ENCODE measurements around the gene SLC26A4. TPM values are rescaled to one million over a fixed set of nuclear protein-coding genes. Genes with fewer than 3 reads are reported as not detected.

Gene SLC26A4
- polyA plus RNA-seq (2013, experiment 1 of 2): 0.01 TPM
- polyA plus RNA-seq (2013, experiment 2 of 2): 0.04 TPM

- Histone ChIP-seq H3K79me2 (ENCODE audit: control insufficient read depth, insufficient read depth, low read length) (no peaks in the 10 kb centered on the region), H3K23ac (ENCODE audit: low read length) (no peak within 1 kb of the TSS), H3K18ac (ENCODE audit: low read length) (no peak within 1 kb of the TSS), H4K8ac (ENCODE audit: low read depth, low read length) (no peak within 1 kb of the TSS), H3K56ac (ENCODE audit: low read length) (no peak within 1 kb of the TSS), H3K9ac (ENCODE audit: low read length) (no peak within 1 kb of the TSS), H3K4me2 (ENCODE audit: low read length) (peak within 1 kb of the TSS; percentile 73), H3K79me1 (ENCODE audit: low read length) (no peaks in the 10 kb centered on the region), H2BK5ac (ENCODE audit: low read length) (no peak within 1 kb of the TSS), H3K27me3 (ENCODE audit: insufficient read depth, low read length, poor library complexity) (peaks cover 34% of the 10 kb centered on the region), H3K4ac (ENCODE audit: low read depth, low read length) (no peak within 1 kb of the TSS), H3K4me3 (ENCODE audit: low read length) (no peak within 1 kb of the TSS), H3K4me1 (ENCODE audit: control insufficient read depth, low read depth, low read length) (no peaks in the 10 kb centered on the region), H3K27ac (ENCODE audit: low read depth, low read length) (no peak within 1 kb of the TSS), H3K36me3 (ENCODE audit: control insufficient read depth, insufficient read depth, low read length) (no peaks in the 10 kb centered on the region), H2AK5ac (ENCODE audit: low read length) (no peak within 1 kb of the TSS), H2BK120ac (ENCODE audit: low read depth, low read length) (no peak within 1 kb of the TSS), H2BK15ac (replicated peaks; ENCODE audit: low read depth) (no peak within 1 kb of the TSS), H4K5ac (ENCODE audit: low read length) (no peak within 1 kb of the TSS)
- no CpG with 5 or more reads among the region's 37 CpGs for WGBS (ENCODE audit: extremely low coverage, insufficient coverage, low lambda C conversion rate)
- DNase-seq: peak; percentile 55
Observed at GRCh38 chr7:107660381-107661080, at the start of gene SLC26A4. Gene SLC26A4, plus strand, starts transcription at chr7:107660828. Its CDS starts 814 bp downstream, at chr7:107661642.

GRCh38 chr7:107613439-107613838 lies 47.2 kb upstream of the SLC26A4 start:
- Histone ChIP-seq H3K27ac (ENCODE audit: low read depth, low read length) (no peak overlapping the region), H3K4me1 (ENCODE audit: control insufficient read depth, low read depth, low read length) (no peaks in the 10 kb centered on the region), H3K18ac (ENCODE audit: low read length) (no peak overlapping the region), H3K4me2 (ENCODE audit: low read length) (no peak overlapping the region), H4K5ac (ENCODE audit: low read length) (no peak overlapping the region), H3K9ac (ENCODE audit: low read length) (no peak overlapping the region), H3K36me3 (ENCODE audit: control insufficient read depth, insufficient read depth, low read length) (no peaks in the 10 kb centered on the region), H4K8ac (ENCODE audit: low read depth, low read length) (no peak overlapping the region), H2BK120ac (ENCODE audit: low read depth, low read length) (no peak overlapping the region), H3K79me2 (ENCODE audit: control insufficient read depth, insufficient read depth, low read length) (no peaks in the 10 kb centered on the region), H2BK15ac (replicated peaks; ENCODE audit: low read depth) (no peak overlapping the region), H3K79me1 (ENCODE audit: low read length) (no peaks in the 10 kb centered on the region), H3K27me3 (ENCODE audit: insufficient read depth, low read length, poor library complexity) (no peaks in the 10 kb centered on the region), H3K4me3 (ENCODE audit: low read length) (no peak overlapping the region), H3K56ac (ENCODE audit: low read length) (no peak overlapping the region), H2AK5ac (ENCODE audit: low read length) (no peak overlapping the region), H3K23ac (ENCODE audit: low read length) (no peak overlapping the region), H2BK5ac (ENCODE audit: low read length) (no peak overlapping the region), H3K4ac (ENCODE audit: low read depth, low read length) (no peak overlapping the region)
- WGBS (ENCODE audit: extremely low coverage, insufficient coverage, low lambda C conversion rate): no CpG with 5 or more reads among the region's 1 CpG
- DNase-seq: no peak

- no peak overlapping the region for H3K56ac ChIP-seq (ENCODE audit: low read length)
- no peak overlapping the region for H2AK5ac ChIP-seq (ENCODE audit: low read length)
- no peaks in the 10 kb centered on the region for H3K27me3 ChIP-seq (ENCODE audit: insufficient read depth, low read length, poor library complexity)
- H3K23ac ChIP-seq (ENCODE audit: low read length): no peak overlapping the region
- DNase-seq: no peak
- no peak overlapping the region for H3K27ac ChIP-seq (ENCODE audit: low read depth, low read length)
- H3K79me1 ChIP-seq (ENCODE audit: low read length): no peaks in the 10 kb centered on the region
- no peak overlapping the region for H2BK120ac ChIP-seq (ENCODE audit: low read depth, low read length)
- no peaks in the 10 kb centered on the region for H3K4me1 ChIP-seq (ENCODE audit: control insufficient read depth, low read depth, low read length)
- no peak overlapping the region for H2BK5ac ChIP-seq (ENCODE audit: low read length)
- H4K5ac ChIP-seq (ENCODE audit: low read length): no peak overlapping the region
- no peak overlapping the region for H2BK15ac ChIP-seq (replicated peaks; ENCODE audit: low read depth)
- H3K4me3 ChIP-seq (ENCODE audit: low read length): no peak overlapping the region
- H4K8ac ChIP-seq (ENCODE audit: low read depth, low read length): no peak overlapping the region
- H3K4me2 ChIP-seq (ENCODE audit: low read length): no peak overlapping the region
- H3K79me2 ChIP-seq (ENCODE audit: control insufficient read depth, insufficient read depth, low read length): no peaks in the 10 kb centered on the region
- no peaks in the 10 kb centered on the region for H3K36me3 ChIP-seq (ENCODE audit: control insufficient read depth, insufficient read depth, low read length)
- no peak overlapping the region for H3K9ac ChIP-seq (ENCODE audit: low read length)
- no peak overlapping the region for H3K18ac ChIP-seq (ENCODE audit: low read length)
- no peak overlapping the region for H3K4ac ChIP-seq (ENCODE audit: low read depth, low read length)
Observed at GRCh38 chr7:107613948-107614347, 46.7 kb upstream of the SLC26A4 start.

- H3K27me3 ChIP-seq (ENCODE audit: insufficient read depth, low read length, poor library complexity): no peaks in the 10 kb centered on the region
- H3K4me2 ChIP-seq (ENCODE audit: low read length): no peak overlapping the region
- no peak overlapping the region for H3K4me3 ChIP-seq (ENCODE audit: low read length)
- H3K56ac ChIP-seq (ENCODE audit: low read length): no peak overlapping the region
- no peaks in the 10 kb centered on the region for H3K79me1 ChIP-seq (ENCODE audit: low read length)
- H3K4ac ChIP-seq (ENCODE audit: low read depth, low read length): no peak overlapping the region
- no peak overlapping the region for H2BK5ac ChIP-seq (ENCODE audit: low read length)
- no peak overlapping the region for H3K27ac ChIP-seq (ENCODE audit: low read depth, low read length)
- no peaks in the 10 kb centered on the region for H3K36me3 ChIP-seq (ENCODE audit: control insufficient read depth, insufficient read depth, low read length)
- H2BK15ac ChIP-seq (replicated peaks; ENCODE audit: low read depth): no peak overlapping the region
- no peak overlapping the region for H3K9ac ChIP-seq (ENCODE audit: low read length)
- no peak overlapping the region for H2AK5ac ChIP-seq (ENCODE audit: low read length)
- H3K4me1 ChIP-seq (ENCODE audit: control insufficient read depth, low read depth, low read length): no peaks in the 10 kb centered on the region
- H3K23ac ChIP-seq (ENCODE audit: low read length): no peak overlapping the region
- H3K79me2 ChIP-seq (ENCODE audit: control insufficient read depth, insufficient read depth, low read length): no peaks in the 10 kb centered on the region
- no peak overlapping the region for H3K18ac ChIP-seq (ENCODE audit: low read length)
- no peak overlapping the region for H4K5ac ChIP-seq (ENCODE audit: low read length)
- no peak for DNase-seq
- H2BK120ac ChIP-seq (ENCODE audit: low read depth, low read length): no peak overlapping the region
- no peak overlapping the region for H4K8ac ChIP-seq (ENCODE audit: low read depth, low read length)
Observed at GRCh38 chr7:107614425-107614824, 46.2 kb upstream of the SLC26A4 start.

GRCh38 chr7:107615910-107616680 lies 44.5 kb upstream of the SLC26A4 start:
- Histone ChIP-seq H3K27ac (ENCODE audit: low read depth, low read length) (no peak overlapping the region), H3K36me3 (ENCODE audit: control insufficient read depth, insufficient read depth, low read length) (no peaks in the 10 kb centered on the region), H3K27me3 (ENCODE audit: insufficient read depth, low read length, poor library complexity) (no peaks in the 10 kb centered on the region), H3K9ac (ENCODE audit: low read length) (no peak overlapping the region), H2BK120ac (ENCODE audit: low read depth, low read length) (no peak overlapping the region), H4K5ac (ENCODE audit: low read length) (no peak overlapping the region), H2BK15ac (replicated peaks; ENCODE audit: low read depth) (no peak overlapping the region), H3K4me3 (ENCODE audit: low read length) (no peak overlapping the region), H3K79me1 (ENCODE audit: low read length) (no peaks in the 10 kb centered on the region), H2AK5ac (ENCODE audit: low read length) (no peak overlapping the region), H3K4me2 (ENCODE audit: low read length) (no peak overlapping the region), H3K18ac (ENCODE audit: low read length) (no peak overlapping the region), H3K79me2 (ENCODE audit: control insufficient read depth, insufficient read depth, low read length) (no peaks in the 10 kb centered on the region), H3K4me1 (ENCODE audit: control insufficient read depth, low read depth, low read length) (no peaks in the 10 kb centered on the region), H2BK5ac (ENCODE audit: low read length) (no peak overlapping the region), H4K8ac (ENCODE audit: low read depth, low read length) (no peak overlapping the region), H3K4ac (ENCODE audit: low read depth, low read length) (no peak overlapping the region), H3K56ac (ENCODE audit: low read length) (no peak overlapping the region), H3K23ac (ENCODE audit: low read length) (no peak overlapping the region)
- WGBS (ENCODE audit: extremely low coverage, insufficient coverage, low lambda C conversion rate): no CpG with 5 or more reads among the region's 4 CpGs
- no peak for DNase-seq

Data from mesendoderm (in vitro differentiated cells).